ENCODE measurements around the gene C2CD2. TPM values are rescaled to one million over a fixed set of nuclear protein-coding genes. Genes with fewer than 3 reads are reported as not detected.
A peak's percentile ranks its signal among the peaks of the same experiment; 100 is the strongest.

Gene C2CD2
- polyA plus RNA-seq, 1 donor (not counting 4 experiments of a cell fraction or from before 2014, with no cell fraction given), result 39.9 TPM

DNA sequence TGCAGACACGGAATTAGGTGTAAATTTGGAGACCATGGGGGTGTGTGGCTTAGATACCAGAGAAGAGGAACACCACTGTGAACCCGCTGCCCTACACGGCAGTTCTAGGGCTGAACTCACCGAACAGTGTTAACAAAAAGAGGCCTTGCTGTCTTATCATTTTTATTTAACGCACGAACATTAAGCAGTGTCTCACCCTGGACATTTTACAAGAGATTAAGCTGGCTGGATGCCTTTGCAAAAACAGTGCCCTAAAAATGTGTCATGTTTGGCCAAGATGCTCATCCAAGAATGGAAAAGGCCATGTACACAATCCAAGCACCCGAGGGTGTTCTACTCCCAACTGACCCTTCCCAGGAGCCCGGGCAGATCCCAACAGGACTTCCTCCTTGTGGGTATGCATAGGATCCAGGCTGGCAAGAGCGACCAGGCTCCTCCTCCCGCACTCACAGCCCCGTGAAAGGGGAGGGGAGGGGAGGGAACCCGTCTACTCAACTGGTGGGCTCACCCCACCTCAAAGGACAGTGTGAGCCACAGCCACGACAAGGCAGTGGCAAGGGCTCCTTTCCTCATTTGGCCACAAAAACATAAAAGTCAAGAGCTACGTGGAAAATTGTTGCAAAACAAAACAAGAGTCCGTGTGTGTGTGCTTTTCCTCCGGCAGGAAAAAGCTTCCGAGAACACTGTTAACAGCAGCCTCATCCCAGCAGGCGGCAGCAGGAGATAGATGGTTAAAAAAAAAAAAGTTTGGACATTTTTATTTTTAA, 20.3 kb downstream of the C2CD2 start:
- dilution Hi-C loops (cut with MboI; ENCODE audit: extremely low pct_ligation_motif_present, low sequenced_read_pairs), result no loop called here
- Histone ChIP-seq H3K9me3 (ENCODE audit: control insufficient read depth, low read depth, low read length) (no peaks in the 10 kb centered on the region), H3K27me3 (ENCODE audit: control insufficient read depth, extremely low read depth, insufficient read depth, low read length) (no peaks in the 10 kb centered on the region), H3K27ac (ENCODE audit: control insufficient read depth, insufficient read depth, low read length) (peak overlapping the region; percentile 80), H4K20me1 (ENCODE audit: control insufficient read depth, extremely low read depth, insufficient read depth, low read length) (no peaks in the 10 kb centered on the region), H3K36me3 (ENCODE audit: control insufficient read depth in 2 of 2, extremely low read depth in 1 of 2, insufficient read depth in 2 of 2, low read length in 2 of 2) (peaks cover 0 to 6% of the 10 kb centered on the region in 2 experiments), H3K4me3 (ENCODE audit: control insufficient read depth in 2 of 3, extremely low read depth in 1 of 3, insufficient read depth in 2 of 3, low read depth in 1 of 3, low read length in 3 of 3) (peak overlapping the region; percentile 14 to 62 (median 53)), H3K4me1 (ENCODE audit: control insufficient read depth, extremely low read depth, insufficient read depth, low read length) (peaks cover 48% of the 10 kb centered on the region), H3K79me2 (ENCODE audit: control insufficient read depth, insufficient read depth, low read length) (peaks cover 34% of the 10 kb centered on the region), H3K4me2 (ENCODE audit: control insufficient read depth, extremely low read depth, insufficient read depth, low read depth, low read length) (peak overlapping the region; percentile 84), H3K9me1 (ENCODE audit: control insufficient read depth, extremely low read depth, insufficient read depth, low read length) (peaks cover 2% of the 10 kb centered on the region), H3K9ac (ENCODE audit: control insufficient read depth, extremely low read depth, insufficient read depth, low read length) (peak overlapping the region; percentile 74), H2AFZ (ENCODE audit: control insufficient read depth, low read length) (peak overlapping the region; percentile 88)
- FAIRE-seq, result peak; percentile 95
- no peak for DNase-seq (ENCODE audit: low read depth, low spot score)
- TF ChIP-seq, protein P1, sequence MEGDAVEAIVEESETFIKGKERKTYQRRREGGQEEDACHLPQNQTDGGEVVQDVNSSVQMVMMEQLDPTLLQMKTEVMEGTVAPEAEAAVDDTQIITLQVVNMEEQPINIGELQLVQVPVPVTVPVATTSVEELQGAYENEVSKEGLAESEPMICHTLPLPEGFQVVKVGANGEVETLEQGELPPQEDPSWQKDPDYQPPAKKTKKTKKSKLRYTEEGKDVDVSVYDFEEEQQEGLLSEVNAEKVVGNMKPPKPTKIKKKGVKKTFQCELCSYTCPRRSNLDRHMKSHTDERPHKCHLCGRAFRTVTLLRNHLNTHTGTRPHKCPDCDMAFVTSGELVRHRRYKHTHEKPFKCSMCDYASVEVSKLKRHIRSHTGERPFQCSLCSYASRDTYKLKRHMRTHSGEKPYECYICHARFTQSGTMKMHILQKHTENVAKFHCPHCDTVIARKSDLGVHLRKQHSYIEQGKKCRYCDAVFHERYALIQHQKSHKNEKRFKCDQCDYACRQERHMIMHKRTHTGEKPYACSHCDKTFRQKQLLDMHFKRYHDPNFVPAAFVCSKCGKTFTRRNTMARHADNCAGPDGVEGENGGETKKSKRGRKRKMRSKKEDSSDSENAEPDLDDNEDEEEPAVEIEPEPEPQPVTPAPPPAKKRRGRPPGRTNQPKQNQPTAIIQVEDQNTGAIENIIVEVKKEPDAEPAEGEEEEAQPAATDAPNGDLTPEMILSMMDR (optimal IDR thresholded peaks at IDR 0.05 in 1 of 3, IDR thresholded peaks at IDR 0.05 in 1 of 3, conservative IDR thresholded peaks at IDR 0.05 in 1 of 3; ENCODE audit: extremely low read depth in 1 of 3, insufficient read depth in 2 of 3, low read length in 3 of 3), result peak; percentile 34 to 52 (median 42)
- no peak for TF ChIP-seq EZH2 (IDR thresholded peaks at IDR 0.05; ENCODE audit: low read length)

DNA sequence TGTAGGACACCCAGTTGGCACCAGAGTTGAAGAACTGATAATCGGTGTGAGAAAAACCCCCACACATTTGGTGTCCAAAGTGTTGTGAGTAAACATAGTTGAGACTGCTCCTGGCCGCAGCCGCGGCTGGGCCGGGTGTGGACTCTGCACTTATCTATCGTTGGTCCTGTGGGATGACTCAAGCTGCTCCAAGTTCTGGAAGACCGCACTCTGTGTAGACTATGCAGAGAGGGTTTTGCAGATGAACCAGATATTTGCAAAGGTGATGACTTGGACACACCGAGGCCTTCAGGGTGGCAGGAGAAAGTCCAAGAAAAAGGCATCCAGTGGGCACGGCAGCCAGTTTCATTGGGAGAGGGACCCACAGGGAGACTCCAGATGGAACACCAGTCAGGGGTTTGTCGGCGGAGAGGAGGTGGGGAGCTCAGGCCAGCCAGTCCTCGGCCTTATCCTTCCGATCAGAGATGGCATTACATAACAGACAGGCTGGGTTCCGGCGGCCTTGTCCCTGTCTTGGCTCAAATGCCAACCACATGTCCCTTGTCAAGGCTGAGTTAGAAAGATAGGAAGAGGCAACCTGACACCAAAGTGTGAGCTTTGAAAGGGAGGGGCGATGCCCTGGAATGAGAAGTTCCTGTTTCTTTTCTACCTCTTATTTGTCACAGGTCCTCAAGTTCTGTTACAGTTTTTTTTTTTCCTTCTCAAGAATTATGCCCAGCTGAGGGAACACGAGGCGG, 21.1 kb downstream of the C2CD2 start:
- H3K79me2 ChIP-seq (ENCODE audit: control insufficient read depth, insufficient read depth, low read length), result peaks cover 36% of the 10 kb centered on the region
- dilution Hi-C loops (cut with MboI; ENCODE audit: extremely low pct_ligation_motif_present, low sequenced_read_pairs), result no loop called here

More for the DNA sequence above, 21.1 kb downstream of the C2CD2 start:
- H3K9me1 ChIP-seq (ENCODE audit: control insufficient read depth, extremely low read depth, insufficient read depth, low read length), result peaks cover 2% of the 10 kb centered on the region
- peak overlapping the region in 2 of 3 experiments; percentile 53 to 62 for H3K4me3 ChIP-seq (ENCODE audit: control insufficient read depth in 2 of 3, extremely low read depth in 1 of 3, insufficient read depth in 2 of 3, low read depth in 1 of 3, low read length in 3 of 3)
- FAIRE-seq (no peak), DNase-seq (ENCODE audit: low read depth, low spot score) (no peak)
- H3K9ac ChIP-seq (ENCODE audit: control insufficient read depth, extremely low read depth, insufficient read depth, low read length), result peak overlapping the region; percentile 74
- no peaks in the 10 kb centered on the region for H4K20me1 ChIP-seq (ENCODE audit: control insufficient read depth, extremely low read depth, insufficient read depth, low read length)
- peak overlapping the region; percentile 80 for H3K27ac ChIP-seq (ENCODE audit: control insufficient read depth, insufficient read depth, low read length)
- no peaks in the 10 kb centered on the region for H3K27me3 ChIP-seq (ENCODE audit: control insufficient read depth, extremely low read depth, insufficient read depth, low read length)
- TF ChIP-seq, protein P1 (optimal IDR thresholded peaks at IDR 0.05 in 1 of 3, IDR thresholded peaks at IDR 0.05 in 1 of 3, conservative IDR thresholded peaks at IDR 0.05 in 1 of 3; ENCODE audit: extremely low read depth in 1 of 3, insufficient read depth in 2 of 3, low read length in 3 of 3), result no peak
- H3K9me3 ChIP-seq (ENCODE audit: control insufficient read depth, low read depth, low read length), result no peaks in the 10 kb centered on the region
- no peak overlapping the region for H2AFZ ChIP-seq (ENCODE audit: control insufficient read depth, low read length)
- peak overlapping the region; percentile 84 for H3K4me2 ChIP-seq (ENCODE audit: control insufficient read depth, extremely low read depth, insufficient read depth, low read depth, low read length)
- peaks cover 48% of the 10 kb centered on the region for H3K4me1 ChIP-seq (ENCODE audit: control insufficient read depth, extremely low read depth, insufficient read depth, low read length)
- H3K36me3 ChIP-seq (ENCODE audit: control insufficient read depth in 2 of 2, extremely low read depth in 1 of 2, insufficient read depth in 2 of 2, low read length in 2 of 2), result peaks cover 3% of the 10 kb centered on the region in 2 experiments
